Tibial artery (tissue), 4 donors: ENCODE results near the gene ITGA5.

Experiments
- DNase-seq, 2 donors: peaks; one replicate each; pipeline ENCODE4 v3.0.0-alpha.2; 2019
- H3K27ac ChIP-seq, 2 donors: fragments of 200-600 bp; sonication (generic) in 1 of 2; 1 replicate in 1 of 2; 2 replicates in 1 of 2; pipeline ENCODE4 v1.5.1; 2018 to 2019; ENCODE audit warnings: mild to moderate bottlenecking in 1 of 2
- H3K27me3 ChIP-seq, 2 donors: fragments of 200-600 bp; sonication (generic) in 1 of 2; one replicate each; pipeline versions ENCODE4 v1.5.1 to v1.6.0; 2016 to 2019
- H3K36me3 ChIP-seq, 3 donors: fragments of 200-600 bp; sonication (generic) in 2 of 3; one replicate each; pipeline ENCODE4 v1.5.1; 2016 to 2019; ENCODE audit warnings: mild to moderate bottlenecking in 2 of 3
- H3K4me1 ChIP-seq, 4 donors: fragments of 200-600 bp; sonication (generic) in 2 of 4; 1 replicate in 3 of 4; 2 replicates in 1 of 4; pipeline ENCODE4 v1.5.1; 2016 to 2019
- H3K4me3 ChIP-seq, 2 donors: fragments of 200-600 bp; sonication (generic) in 1 of 2; 1 replicate in 1 of 2; 2 replicates in 1 of 2; pipeline ENCODE4 v1.5.1; 2018 to 2019; ENCODE audit warnings: mild to moderate bottlenecking in 2 of 2
- H3K9me3 ChIP-seq, 3 donors: fragments of 200-600 bp; sonication (generic) in 1 of 3; one replicate each; pipeline ENCODE4 v1.5.1; 2016 to 2019
- intact Hi-C: fragments of 100-400 bp; cut with DNase I; formaldehyde crosslinking; loops from one replicate; pipeline ENCODE4 v1.15.0; 2023; ENCODE audit warnings: low total_unique reads
- TF ChIP-seq, protein P1 (sequence below), 2 experiments: fragments of 200-600 bp in 1 of 2; fragments of 450-650 bp in 1 of 2; IDR thresholded peaks; one replicate each; pipeline ENCODE4 v1.5.1; 2017 to 2019; ENCODE audit warnings: antibody characterized with exemption in 2 of 2, mild to moderate bottlenecking in 1 of 2, moderate library complexity in 1 of 2

The ITGA5 gene

GRCh38 chr12:54419088-54419887 lies at the start of gene ITGA5:
TSS of gene ITGA5 (minus strand) at chr12:54419266. CDS start at chr12:54419198, 68 bp downstream.
- Histone ChIP-seq H3K9me3 (no peaks in the 10 kb centered on the region), H3K27ac (peak within 1 kb of the TSS; percentile 93 to 98), H3K4me3 (peak within 1 kb of the TSS; percentile 83 to 88), H3K36me3 (peaks cover 10 to 34% (median 26%) of the 10 kb centered on the region in 3 donors), H3K27me3 (no peaks in the 10 kb centered on the region), H3K4me1 (peaks cover 0 to 74% (median 34%) of the 10 kb centered on the region in 4 donors)
- intact Hi-C loops = no loop called here
- peak; percentile 86 to 94 for DNase-seq
- TF ChIP-seq, protein P1, sequence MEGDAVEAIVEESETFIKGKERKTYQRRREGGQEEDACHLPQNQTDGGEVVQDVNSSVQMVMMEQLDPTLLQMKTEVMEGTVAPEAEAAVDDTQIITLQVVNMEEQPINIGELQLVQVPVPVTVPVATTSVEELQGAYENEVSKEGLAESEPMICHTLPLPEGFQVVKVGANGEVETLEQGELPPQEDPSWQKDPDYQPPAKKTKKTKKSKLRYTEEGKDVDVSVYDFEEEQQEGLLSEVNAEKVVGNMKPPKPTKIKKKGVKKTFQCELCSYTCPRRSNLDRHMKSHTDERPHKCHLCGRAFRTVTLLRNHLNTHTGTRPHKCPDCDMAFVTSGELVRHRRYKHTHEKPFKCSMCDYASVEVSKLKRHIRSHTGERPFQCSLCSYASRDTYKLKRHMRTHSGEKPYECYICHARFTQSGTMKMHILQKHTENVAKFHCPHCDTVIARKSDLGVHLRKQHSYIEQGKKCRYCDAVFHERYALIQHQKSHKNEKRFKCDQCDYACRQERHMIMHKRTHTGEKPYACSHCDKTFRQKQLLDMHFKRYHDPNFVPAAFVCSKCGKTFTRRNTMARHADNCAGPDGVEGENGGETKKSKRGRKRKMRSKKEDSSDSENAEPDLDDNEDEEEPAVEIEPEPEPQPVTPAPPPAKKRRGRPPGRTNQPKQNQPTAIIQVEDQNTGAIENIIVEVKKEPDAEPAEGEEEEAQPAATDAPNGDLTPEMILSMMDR (IDR thresholded peaks at IDR 0.05) = no peak

DNA sequence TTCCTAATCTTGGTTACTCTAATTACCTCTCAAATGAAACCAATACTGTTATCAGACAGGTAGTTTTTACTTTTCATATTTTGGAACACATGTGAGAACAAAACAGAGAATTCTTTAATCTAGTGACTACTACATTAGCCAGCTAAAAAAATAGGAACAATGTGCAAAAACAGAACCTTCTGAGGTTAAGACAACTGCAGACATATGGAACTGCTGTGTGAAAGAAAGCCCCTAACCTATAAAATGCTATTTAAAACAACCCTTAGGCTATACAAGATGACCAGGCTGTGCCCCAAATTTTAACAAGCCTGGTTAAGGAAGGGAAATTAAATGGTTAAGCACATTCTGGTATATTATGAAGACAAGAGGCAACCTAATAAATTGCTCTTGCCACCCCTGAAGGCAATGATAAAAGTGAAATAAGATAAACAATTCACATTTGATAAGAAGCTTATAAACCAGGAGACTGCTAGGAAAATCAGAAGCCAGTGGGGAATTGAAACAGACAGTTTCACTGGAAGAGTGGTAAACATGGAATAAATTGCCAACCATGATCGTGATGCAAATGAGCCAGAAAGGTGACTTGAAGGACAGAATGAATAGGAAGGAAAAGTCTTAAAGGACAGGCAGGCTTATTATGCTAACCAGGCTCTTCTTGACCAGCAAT lies 46.9 kb upstream of the ITGA5 start:
- Histone ChIP-seq H3K27me3 (no peaks in the 10 kb centered on the region), H3K4me1 (peaks cover 0 to 29% (median 0%) of the 10 kb centered on the region in 4 donors), H3K36me3 (peaks cover 0 to 10% (median 0%) of the 10 kb centered on the region in 3 donors), H3K4me3 (no peak overlapping the region), H3K9me3 (no peaks in the 10 kb centered on the region), H3K27ac (no peak overlapping the region)
- TF ChIP-seq, protein P1 (IDR thresholded peaks at IDR 0.05) = no peak
- intact Hi-C loops = no loop called here
- no peak for DNase-seq

- DNase-seq = no peak
- Histone ChIP-seq H3K9me3 (no peaks in the 10 kb centered on the region), H3K4me3 (no peak overlapping the region), H3K27ac (no peak overlapping the region), H3K36me3 (peaks cover 0 to 4% (median 0%) of the 10 kb centered on the region in 3 donors), H3K4me1 (peaks cover 0 to 29% (median 0%) of the 10 kb centered on the region in 4 donors), H3K27me3 (no peaks in the 10 kb centered on the region)
- intact Hi-C loops = no loop called here
- TF ChIP-seq, protein P1 (IDR thresholded peaks at IDR 0.05) = no peak
Observed at GRCh38 chr12:54463484-54463883, 44.4 kb upstream of the ITGA5 start.

DNA sequence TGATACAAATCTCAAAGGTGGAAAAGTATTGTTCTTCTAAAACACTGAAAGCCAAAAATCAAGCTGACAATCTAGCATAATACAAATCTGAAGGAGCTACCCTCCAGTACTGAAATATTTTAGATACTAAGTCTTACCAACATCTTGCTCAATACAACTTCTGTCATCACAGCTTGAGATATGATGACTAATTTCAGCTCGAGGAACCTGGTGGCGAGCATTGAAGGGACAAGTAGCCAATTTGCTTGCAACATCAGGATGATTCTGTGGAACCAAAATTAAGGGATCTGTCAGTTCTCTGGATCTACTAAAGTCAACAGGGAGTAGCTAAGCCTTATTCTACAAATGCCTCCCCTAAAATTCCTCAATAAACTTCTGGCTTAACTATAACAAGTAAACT lies 44.0 kb upstream of the ITGA5 start:
- intact Hi-C loops = no loop called here
- Histone ChIP-seq H3K27me3 (no peaks in the 10 kb centered on the region), H3K4me1 (peaks cover 0 to 29% (median 0%) of the 10 kb centered on the region in 4 donors), H3K9me3 (no peaks in the 10 kb centered on the region), H3K36me3 (no peaks in the 10 kb centered on the region), H3K27ac (no peak overlapping the region), H3K4me3 (no peak overlapping the region)
- DNase-seq = peak; percentile 81 to 83
- TF ChIP-seq, protein P1 (IDR thresholded peaks at IDR 0.05) = peak in 1 of 2 experiments; percentile 31

DNA sequence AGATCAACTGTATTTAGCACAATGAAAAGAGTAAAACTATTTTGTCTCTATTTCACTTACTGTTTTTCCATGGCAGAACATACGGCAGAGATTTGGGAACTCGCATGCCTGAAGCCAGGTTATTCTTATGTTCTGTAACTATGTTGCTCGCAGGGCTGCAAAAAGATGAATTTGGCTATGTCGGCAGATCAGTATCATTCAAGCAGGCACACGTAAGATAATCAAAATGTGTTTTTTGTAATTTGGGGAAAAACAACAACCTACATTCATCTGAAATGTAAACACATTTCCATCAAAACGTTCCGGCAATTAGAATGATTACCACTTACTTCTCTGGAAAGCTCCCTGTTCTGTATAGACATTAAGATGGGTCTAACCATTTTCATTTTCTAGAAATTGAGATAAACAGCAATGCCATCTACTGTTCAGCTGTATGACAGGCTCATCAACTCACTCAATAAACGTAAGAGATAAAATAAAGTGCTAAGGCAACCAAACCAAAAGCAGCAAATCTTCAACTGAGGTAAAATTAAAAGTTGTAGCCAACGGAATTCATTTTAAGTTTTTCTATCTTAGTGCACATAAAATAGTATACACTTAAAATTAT lies 41.4 kb upstream of the ITGA5 start:
- Histone ChIP-seq H3K27me3 (no peaks in the 10 kb centered on the region), H3K4me3 (no peak overlapping the region), H3K27ac (no peak overlapping the region), H3K9me3 (no peaks in the 10 kb centered on the region), H3K4me1 (peaks cover 0 to 34% (median 0%) of the 10 kb centered on the region in 4 donors), H3K36me3 (no peaks in the 10 kb centered on the region)
- intact Hi-C loops = no loop called here
- TF ChIP-seq, protein P1 (IDR thresholded peaks at IDR 0.05) = no peak
- no peak for DNase-seq
